Measurements from ENCODE around the gene C1orf116.

- TF ChIP-seq CTCF (IDR thresholded peaks at IDR 0.05), result no peak
- no peak for TF ChIP-seq POLR2A (IDR thresholded peaks at IDR 0.05)
Measured at GRCh38 chr1:206971029-206971655, 61.4 kb downstream of the C1orf116 start.
